NCI-H2227 (cell line): ENCODE data around the gene MYOM3.

Experiments
- DNase-seq: peaks from one replicate; lab custom pipeline; 2025; ENCODE audit not compliant: unreplicated experiment; lab: John Stamatoyannopoulos, UW

The MYOM3 gene

GRCh38 chr1:24097663-24098062 is 14.3 kb downstream of the MYOM3 start:
- no peak for DNase-seq

- no peak for DNase-seq
Observed at GRCh38 chr1:24096739-24097103, 15.2 kb downstream of the MYOM3 start.

DNA sequence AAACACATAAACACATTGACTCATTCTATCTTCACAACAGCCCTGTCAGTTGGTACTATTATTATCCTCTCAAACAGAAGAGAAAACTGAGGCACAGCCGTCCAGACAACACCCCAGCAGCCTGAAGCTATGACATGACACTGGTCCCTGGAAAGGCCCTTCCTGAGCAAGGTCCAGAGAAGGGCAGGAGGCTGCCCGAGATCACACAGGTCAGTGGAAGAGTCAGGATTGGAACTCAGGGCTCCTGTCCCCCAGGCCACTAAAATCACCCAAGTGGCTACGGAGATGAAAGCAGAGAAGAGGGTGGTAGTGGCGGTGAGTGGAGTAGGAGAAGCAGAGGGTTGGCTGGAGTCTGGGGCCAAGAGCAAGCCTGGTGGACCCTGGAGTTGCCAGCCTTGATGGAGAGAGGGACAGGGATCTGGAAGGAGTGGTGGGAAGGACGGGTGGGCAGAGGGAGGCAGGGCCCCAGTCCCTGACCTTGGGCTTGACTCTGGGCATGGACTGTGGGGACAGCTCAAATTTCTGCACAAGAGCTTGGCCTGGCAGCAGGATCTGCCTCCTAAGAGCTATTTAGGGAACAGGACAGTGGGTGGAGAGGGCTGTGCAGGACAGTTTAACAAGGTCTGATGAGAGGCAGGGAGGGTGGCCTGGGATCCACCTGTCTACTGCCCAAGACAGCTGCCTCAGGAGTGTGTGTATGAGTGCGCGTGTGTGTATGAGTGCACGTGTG is 15.8 kb downstream of the MYOM3 start:
- no peak for DNase-seq

- DNase-seq, result no peak
Observed at GRCh38 chr1:24095140-24095859, 16.6 kb downstream of the MYOM3 start.

GRCh38 chr1:24094554-24094953 is 17.4 kb downstream of the MYOM3 start:
- no peak for DNase-seq

DNA sequence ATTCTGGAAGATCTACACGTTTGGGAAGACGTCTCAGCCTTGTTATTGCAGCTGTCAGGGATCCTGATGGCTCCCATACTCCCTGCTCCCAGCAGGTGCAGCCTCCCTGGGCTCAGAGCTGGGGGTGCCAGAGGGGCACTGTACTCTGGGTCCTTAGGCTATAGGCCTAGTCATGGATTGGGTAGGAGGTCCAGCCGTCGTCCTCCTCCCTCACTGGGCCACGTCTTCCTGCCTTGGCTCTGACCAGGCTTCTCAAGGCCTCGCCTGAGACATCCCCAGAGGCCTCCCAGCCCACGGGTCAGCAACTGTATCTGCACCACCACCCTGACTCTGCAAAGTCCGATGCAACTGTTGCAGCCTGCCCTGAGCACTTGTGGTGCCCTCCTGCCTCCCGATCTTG is 18.2 kb downstream of the MYOM3 start:
- DNase-seq, result no peak

- no peak for DNase-seq
Observed at GRCh38 chr1:24092979-24093378, 19.0 kb downstream of the MYOM3 start.

DNA sequence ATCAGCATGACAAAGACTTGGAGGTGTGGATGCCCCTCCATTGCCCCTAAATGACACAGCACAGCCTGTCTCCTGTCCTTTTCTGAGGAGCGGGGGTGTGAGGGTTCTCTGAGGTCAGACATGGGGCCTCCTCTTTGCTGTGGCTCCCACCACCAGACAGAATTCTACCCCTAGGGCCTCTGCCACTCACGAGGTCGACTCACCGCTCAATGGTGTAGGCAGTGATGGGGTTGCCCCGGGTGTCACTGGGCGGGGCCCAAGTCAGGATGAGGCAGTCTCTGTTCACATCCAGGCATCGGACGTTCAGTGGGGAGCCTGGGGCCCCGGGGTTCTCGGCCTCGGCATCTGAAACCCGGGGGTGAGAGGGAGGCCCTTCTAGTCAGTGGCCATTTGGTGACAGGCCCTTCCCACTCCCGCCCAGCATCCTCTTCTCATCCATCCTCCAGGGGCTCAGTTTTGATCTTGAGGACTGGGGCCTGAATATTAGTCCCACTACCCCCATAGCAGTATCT is 19.9 kb downstream of the MYOM3 start:
- no peak for DNase-seq

- DNase-seq, result no peak
Observed at GRCh38 chr1:24090736-24091135, 21.2 kb downstream of the MYOM3 start.

DNA sequence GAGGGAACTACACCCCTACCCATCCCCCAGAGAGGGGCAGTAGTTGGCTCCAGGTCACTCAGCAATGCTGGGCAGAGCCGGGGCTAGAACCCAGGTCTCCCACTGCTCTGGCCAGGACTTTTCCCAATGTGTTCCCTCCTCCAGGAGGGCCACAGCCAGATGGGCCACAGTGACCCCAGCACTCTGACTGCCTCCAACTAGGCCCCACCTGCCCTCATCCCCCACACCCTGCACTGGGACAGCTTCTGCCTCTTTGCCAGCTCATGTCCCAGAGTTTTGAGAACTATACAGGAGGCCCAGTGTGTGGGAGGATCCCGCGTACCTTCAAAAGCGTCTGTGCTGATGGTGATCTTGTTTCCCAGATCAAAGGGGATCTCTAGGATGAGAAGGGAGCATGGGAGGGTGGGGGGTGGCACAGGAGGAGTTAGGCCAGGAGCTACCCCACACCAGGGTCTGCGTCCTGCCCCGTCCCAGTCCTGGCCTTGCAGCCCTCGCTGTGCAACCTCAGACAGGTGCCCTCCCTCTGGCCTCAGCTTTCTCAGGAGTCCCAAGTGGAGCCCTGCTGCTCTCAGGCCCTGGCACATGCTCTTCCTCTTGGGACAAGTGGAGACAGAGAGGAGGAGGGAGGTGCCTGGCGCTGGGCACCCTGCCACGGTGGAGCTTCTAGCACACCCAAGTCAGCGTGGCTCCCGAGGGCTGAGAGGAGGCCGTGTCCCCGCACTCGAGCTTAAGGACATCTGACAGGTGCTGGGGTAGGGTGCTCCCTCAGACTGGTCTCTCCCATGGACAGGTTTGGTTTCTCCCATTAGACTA is 22.0 kb downstream of the MYOM3 start:
- DNase-seq, result no peak

DNA sequence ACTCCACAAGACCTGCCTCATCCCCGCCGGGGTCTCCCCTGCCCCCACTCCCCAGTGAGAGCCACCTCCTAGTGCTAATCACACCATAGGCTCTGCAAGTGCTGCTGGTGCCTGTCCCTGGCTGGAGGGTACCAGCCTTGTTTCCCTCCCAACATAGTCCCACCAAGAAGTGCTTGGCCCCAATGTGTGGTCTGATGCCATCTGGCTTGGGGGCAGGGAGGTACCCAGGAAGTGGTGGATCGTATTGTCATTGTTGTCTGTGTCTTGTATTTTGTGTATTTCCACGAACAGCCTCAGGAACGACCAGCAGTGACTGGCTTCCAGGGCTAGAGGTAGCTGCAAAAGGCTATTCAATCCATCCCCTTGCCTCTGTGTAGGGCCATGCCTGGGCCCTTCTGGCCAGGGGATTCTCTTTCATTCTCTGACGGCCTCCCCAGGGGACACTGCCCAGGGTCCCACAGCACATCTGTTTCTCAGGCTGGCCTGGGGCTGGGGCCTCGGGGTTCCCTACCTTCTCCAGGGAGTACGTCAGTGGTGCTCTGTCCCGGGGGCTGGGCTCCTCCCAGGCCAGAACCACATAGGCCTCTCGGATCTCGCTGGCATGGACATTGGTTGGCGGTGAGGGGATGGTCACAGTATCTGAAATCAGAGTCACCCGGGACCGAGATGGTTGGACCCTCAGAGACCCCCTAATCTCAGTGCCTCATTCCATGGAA is 22.8 kb downstream of the MYOM3 start:
- no peak for DNase-seq

DNA sequence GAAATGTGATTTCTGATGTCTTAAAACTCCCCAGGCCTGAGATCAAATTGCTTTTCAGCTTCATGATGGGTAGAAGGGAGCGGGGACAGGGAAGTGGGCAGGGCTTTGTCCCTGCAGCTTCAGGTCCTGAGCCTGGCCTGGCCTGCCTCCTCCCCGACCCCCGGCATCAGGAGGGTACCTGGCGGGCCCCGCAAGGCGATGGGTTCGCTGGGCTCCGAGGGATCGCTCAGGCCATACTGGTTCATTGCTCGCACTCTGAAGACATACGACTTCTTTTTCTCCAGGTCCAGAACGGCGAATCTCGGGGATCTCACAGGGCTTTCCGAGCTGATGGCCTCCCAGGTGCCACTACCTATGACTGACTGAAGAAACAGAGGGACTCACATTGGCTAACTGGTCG is 25.5 kb downstream of the MYOM3 start:
- DNase-seq, result no peak

DNA sequence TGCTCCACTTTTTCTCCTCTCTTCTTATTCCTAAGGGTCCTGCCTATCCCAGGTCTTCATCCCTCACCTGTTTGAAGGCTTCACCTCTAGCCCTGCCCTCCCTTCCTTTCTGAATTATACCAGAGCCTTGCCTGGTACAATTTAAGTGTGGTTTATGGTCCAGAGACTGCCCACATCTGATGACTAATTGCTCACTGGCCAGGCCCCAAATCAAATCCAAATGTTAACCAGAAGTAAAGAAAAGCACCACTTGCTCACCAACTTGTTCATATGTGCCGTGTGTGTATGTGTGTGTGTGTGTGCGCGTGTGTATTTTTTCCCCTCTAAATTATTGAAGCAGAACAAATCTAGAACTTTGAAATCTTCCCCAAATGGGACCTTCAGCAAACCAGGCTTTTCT is 26.4 kb downstream of the MYOM3 start:
- DNase-seq, result no peak

DNA sequence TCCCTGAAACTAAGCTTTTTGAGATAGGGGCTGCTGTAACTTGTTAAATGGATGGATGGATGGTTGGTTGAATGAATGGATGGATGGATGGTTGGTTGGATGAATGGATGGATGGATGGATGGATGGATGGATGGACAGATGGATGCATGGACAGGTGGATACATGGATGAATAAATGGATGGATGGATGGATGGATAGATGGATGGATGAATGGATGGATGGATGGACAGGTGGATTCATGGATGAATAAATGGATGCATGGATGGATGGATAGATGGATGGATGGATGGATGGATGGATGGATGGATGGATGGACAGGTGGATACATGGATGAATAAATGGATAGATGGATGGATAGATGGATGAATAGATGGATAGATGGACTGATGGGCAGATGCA is 26.9 kb downstream of the MYOM3 start:
- DNase-seq, result no peak

GRCh38 chr1:24084050-24084449 is 27.9 kb downstream of the MYOM3 start:
- DNase-seq, result no peak

DNA sequence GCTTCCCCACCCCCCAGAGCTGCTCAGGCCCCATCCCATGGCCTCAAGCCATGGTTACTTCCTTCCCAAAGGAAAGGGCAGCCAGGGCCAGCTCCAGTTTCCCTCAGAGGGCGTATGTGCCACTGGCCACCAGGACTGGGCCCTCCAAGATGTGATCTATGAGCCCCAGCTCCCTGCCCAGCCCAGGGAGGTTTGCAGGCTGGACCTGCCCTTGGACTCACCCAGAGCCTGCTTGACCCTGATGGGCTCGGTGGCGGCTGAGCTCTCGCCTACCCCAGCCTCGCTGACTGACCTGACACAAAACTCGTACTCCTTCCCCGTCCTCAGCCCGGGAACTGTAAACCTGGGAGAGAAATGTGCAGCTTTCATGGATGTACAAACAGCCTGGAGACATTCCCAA is 29.6 kb downstream of the MYOM3 start:
- DNase-seq, result no peak

GRCh38 chr1:24081190-24081589 is 30.7 kb downstream of the MYOM3 start:
- DNase-seq, result no peak

GRCh38 chr1:24080131-24080530 is 31.8 kb downstream of the MYOM3 start:
- DNase-seq, result no peak

GRCh38 chr1:24077278-24077978 is 34.5 kb downstream of the MYOM3 start:
- DNase-seq, result no peak

GRCh38 chr1:24075946-24076345 is 36.0 kb downstream of the MYOM3 start:
- DNase-seq, result no peak

GRCh38 chr1:24075590-24075854 is 36.4 kb downstream of the MYOM3 start:
- no peak for DNase-seq
